ENCODE results near the gene UBE2L6. TPM values are rescaled to one million over a fixed set of nuclear protein-coding genes. Genes with fewer than 3 reads are reported as not detected.

The UBE2L6 gene
- total and polyA plus RNA-seq, 4 donors, result 18.6 to 97.2 (median 65.1) TPM

GRCh38 chr11:57501953-57502352, 65.5 kb downstream of the UBE2L6 start (continued):
- peak; percentile 54 for TF ChIP-seq MAX (IDR thresholded peaks at IDR 0.05)

Small RNAs within 50 kb of the gene (small RNA-seq; reads per million reads assigned to genes)
- gene RN7SL605P, result not detected

Other genes starting within 250 kb of the UBE2L6 start
- gene TNKS1BP1, start 242.7 kb downstream of the UBE2L6 start, total RNA-seq, result 10 to 100 TPM; 28.3 to 61.9 TPM
- 10 to 100 TPM; 32.0 to 67.1 TPM for gene TNKS1BP1, start 242.7 kb downstream of the UBE2L6 start, polyA plus RNA-seq
- 10 to 100 TPM; 28.5 to 45.3 TPM for gene SSRP1, start 231.8 kb downstream of the UBE2L6 start, total RNA-seq
- gene SSRP1, start 231.8 kb downstream of the UBE2L6 start, polyA plus RNA-seq, result 10 to 100 TPM; 13.9 to 28.2 TPM
- under 1 TPM; 0.28 to 0.33 TPM for gene P2RX3, start 229.3 kb downstream of the UBE2L6 start, total RNA-seq
- gene P2RX3, start 229.3 kb downstream of the UBE2L6 start, polyA plus RNA-seq, result under 1 TPM; 0.18 TPM
- gene PRG3, start 186.5 kb downstream of the UBE2L6 start, total RNA-seq, result 1 to 10 TPM in 1 of 2 donors, not detected in 1; 4.9 TPM
- under 1 TPM in 1 of 2 donors, not detected in 1; 0.22 TPM for gene PRG3, start 186.5 kb downstream of the UBE2L6 start, polyA plus RNA-seq
- gene PRG2, start 177.0 kb downstream of the UBE2L6 start, total RNA-seq, result 10 to 100 TPM in 1 of 2 donors, not detected in 1; 24.2 TPM
- 1 to 10 TPM in 1 of 2 donors, under 1 TPM in 1; 0.74 to 1.2 TPM for gene PRG2, start 177.0 kb downstream of the UBE2L6 start, polyA plus RNA-seq
- 100 to 1,000 TPM in 1 of 2 donors, 10 to 100 TPM in 1; 47.2 to 106 TPM for gene SLC43A3, start 140.6 kb downstream of the UBE2L6 start, total RNA-seq
- gene SLC43A3, start 140.6 kb downstream of the UBE2L6 start, polyA plus RNA-seq, result 100 to 1,000 TPM in 1 of 2 donors, 10 to 100 TPM in 1; 80.2 to 152 TPM
- gene RTN4RL2, start 107.1 kb downstream of the UBE2L6 start, total RNA-seq, result under 1 TPM; 0.75 to 0.89 TPM
- gene RTN4RL2, start 107.1 kb downstream of the UBE2L6 start, polyA plus RNA-seq, result 10 to 100 TPM in 1 of 2 donors, 1 to 10 TPM in 1; 5.5 to 18.1 TPM
- 100 to 1,000 TPM; 107 to 171 TPM for gene SLC43A1, start 52.0 kb downstream of the UBE2L6 start, total RNA-seq
- gene SLC43A1, start 52.0 kb downstream of the UBE2L6 start, polyA plus RNA-seq, result 100 to 1,000 TPM in 1 of 2 donors, 10 to 100 TPM in 1; 85.6 to 108 TPM
- 10 to 100 TPM; 19.8 to 23.7 TPM for gene TIMM10, start 36.9 kb downstream of the UBE2L6 start, total RNA-seq
- gene TIMM10, start 36.9 kb downstream of the UBE2L6 start, polyA plus RNA-seq, result 10 to 100 TPM; 36.9 to 77.4 TPM
- gene SMTNL1, start 30.1 kb downstream of the UBE2L6 start, total RNA-seq, result not detected
- not detected for gene SMTNL1, start 30.1 kb downstream of the UBE2L6 start, polyA plus RNA-seq
- 100 to 1,000 TPM; 235 to 541 TPM for gene SERPING1, start 30.0 kb upstream of the UBE2L6 start, total RNA-seq
- gene SERPING1, start 30.0 kb upstream of the UBE2L6 start, polyA plus RNA-seq, result 1,000 to 10,000 TPM; 2,487 to 2,911 TPM
- gene YPEL4, start 82.2 kb upstream of the UBE2L6 start, total RNA-seq, result 10 to 100 TPM in 1 of 2 donors, under 1 TPM in 1; 0.08 to 19.9 TPM
- under 1 TPM; 0.14 to 0.31 TPM for gene YPEL4, start 82.2 kb upstream of the UBE2L6 start, polyA plus RNA-seq
- 10 to 100 TPM; 10.1 to 12.3 TPM for gene CLP1, start 90.1 kb upstream of the UBE2L6 start, total RNA-seq
- 1 to 10 TPM; 5.9 to 6.6 TPM for gene CLP1, start 90.1 kb upstream of the UBE2L6 start, polyA plus RNA-seq
- 10 to 100 TPM; 27.1 to 31.4 TPM for gene ZDHHC5, start 100.4 kb upstream of the UBE2L6 start, total RNA-seq
- gene ZDHHC5, start 100.4 kb upstream of the UBE2L6 start, polyA plus RNA-seq, result 10 to 100 TPM in 1 of 2 donors, 1 to 10 TPM in 1; 7.2 to 25.1 TPM
- 1 to 10 TPM; 4.4 to 5.6 TPM for gene MED19, start 144.5 kb upstream of the UBE2L6 start, total RNA-seq
- 10 to 100 TPM in 1 of 2 donors, 1 to 10 TPM in 1; 7.5 to 11.3 TPM for gene MED19, start 144.5 kb upstream of the UBE2L6 start, polyA plus RNA-seq
- gene TMX2, start 144.9 kb upstream of the UBE2L6 start, total RNA-seq, result 10 to 100 TPM; 43.3 to 48.3 TPM
- gene TMX2, start 144.9 kb upstream of the UBE2L6 start, polyA plus RNA-seq, result 10 to 100 TPM; 69.8 to 70.9 TPM
- 10 to 100 TPM; 42.2 to 52.2 TPM for gene SELENOH, start 173.8 kb upstream of the UBE2L6 start, total RNA-seq
- 100 to 1,000 TPM in 1 of 2 donors, 10 to 100 TPM in 1; 90.7 to 129 TPM for gene SELENOH, start 173.8 kb upstream of the UBE2L6 start, polyA plus RNA-seq
- gene BTBD18, start 184.1 kb upstream of the UBE2L6 start, total RNA-seq, result not detected
- gene BTBD18, start 184.1 kb upstream of the UBE2L6 start, polyA plus RNA-seq, result under 1 TPM in 1 of 2 donors, not detected in 1; 0.13 TPM
- gene CTNND1, start 194.1 kb upstream of the UBE2L6 start, total RNA-seq, result 10 to 100 TPM; 74.1 to 97.1 TPM
- 10 to 100 TPM; 21.5 to 41.9 TPM for gene CTNND1, start 194.1 kb upstream of the UBE2L6 start, polyA plus RNA-seq

All from liver (tissue), 6 donors.